Psoas muscle (tissue), 8 donors: ENCODE results near the gene ABCC1. TPM values are rescaled to one million over a fixed set of nuclear protein-coding genes. Genes with fewer than 3 reads are reported as not detected.

Experiments used
- ATAC-seq, 4 donors: fragments of 200-7000 bp; cut with Tn5 transposase; one replicate each; pipeline ENCODE4 v1.9.1; 2020; ENCODE audit warnings: moderate library complexity in 3 of 4, mild to moderate bottlenecking in 2 of 4
- DNase-seq, 2 donors: peaks; one replicate each; pipeline ENCODE4 v3.0.0-alpha.2; 2020
- H3K27ac ChIP-seq: fragments of 200-600 bp; one replicate; pipeline ENCODE4 v1.8.0; 2022
- H3K27me3 ChIP-seq, 3 donors: fragments of 200-600 bp in 1 of 3; one replicate each; pipeline versions ENCODE4 v1.6.1 to v1.8.0; 2013 to 2022; ENCODE audit warnings: low read length in 2 of 3, mild to moderate bottlenecking in 2 of 3, moderate library complexity in 1 of 3; ENCODE audit not compliant: insufficient read depth in 3 of 3
- H3K36me3 ChIP-seq, 2 donors: fragments of 200-600 bp in 1 of 2; one replicate each; pipeline versions ENCODE4 v1.6.1 to v1.8.0; 2013 to 2022; ENCODE audit warnings: low read depth in 1 of 2, mild to moderate bottlenecking in 1 of 2, moderate library complexity in 1 of 2; ENCODE audit not compliant: insufficient read depth in 1 of 2
- H3K4me1 ChIP-seq: fragments of 200-600 bp; one replicate; pipeline ENCODE4 v1.8.0; 2022
- H3K4me3 ChIP-seq: fragments of 200-600 bp; one replicate; pipeline ENCODE4 v1.8.0; 2022; ENCODE audit warnings: mild to moderate bottlenecking
- H3K9me3 ChIP-seq: fragments of 200-600 bp; one replicate; pipeline ENCODE4 v1.8.0; 2022
- CTCF ChIP-seq: fragments of 200-600 bp; IDR thresholded peaks from one replicate; pipeline ENCODE4 v1.8.0; 2022; ENCODE audit warnings: antibody characterized with exemption
- WGBS, 3 donors: extraction: QIAGEN DNeasy Blood & Tissue Kit; methylation state at CpG; one replicate each; pipeline versions ENCODE4 v1.1.6 to v1.1.7; 2013; 5-methylcytosine and 5-hydroxymethylcytosine counted together
- intact Hi-C, 2 donors: fragments of 100-400 bp; cut with DNase I; formaldehyde crosslinking; loops; one replicate each; pipeline versions ENCODE4 v1.11.0 to v1.14.2; 2022
- polyA plus RNA-seq, 3 donors: library from polyadenylated mRNA; stranded (reverse); fragments of 200-250 nt; gene quantifications; one replicate each; pipeline ENCODE4 v1.2.3, GENCODE V29; 2013
- total RNA-seq, 4 donors: library from RNA; stranded (reverse); fragmentation: NEBNext Ultra II Directional in 2 of 4; extraction: Animal tissue kit (Norgen Biotek cat#: 25700) in 2 of 4; gene quantifications; one replicate each; pipeline versions ENCODE4 v1.2.1 to v1.2.4, GENCODE V29; 2021 to 2023
- donor health status: healthy with polysubstance abuse.
- donor health status: DM: no; HTN: no; CAD: no; lungs with moderate emphysema.
- donor health status: Bipolar disorder and iron deficiency.
- donor health status: healthy.
- donor health status: DM: yes; HTN: yes; CAD: no.
- donor health status: DM: no; HTN: no; CAD: no.
- donor health status: DM: no; HTN: no; CAD: no.
- donor health status: DM: yes; HTN: yes; CAD: no.

The ABCC1 gene
- total and polyA plus RNA-seq, 7 donors, result 7.4 to 36.5 (median 20.5) TPM

DNA sequence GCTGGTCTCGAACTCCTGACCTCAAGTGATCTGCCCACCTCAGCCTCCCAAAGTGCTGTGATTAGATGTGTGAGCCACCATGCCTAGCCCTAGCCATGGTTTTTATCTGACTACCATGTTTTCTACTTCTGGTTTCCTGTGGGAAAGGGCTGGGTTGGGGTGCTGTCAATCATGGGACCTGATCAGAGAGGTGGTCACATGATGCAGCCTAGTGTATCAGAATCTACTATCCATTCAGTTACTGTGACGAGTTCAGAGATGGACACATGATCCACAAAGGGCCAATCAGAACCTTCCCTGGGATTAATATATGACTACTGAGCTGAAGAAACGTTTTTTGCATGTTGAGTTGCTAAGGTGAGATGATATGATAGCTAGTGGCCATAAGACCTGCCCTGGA is 214.8 kb downstream of the ABCC1 start:
- 89 to 95% (median 91%) methylated on average over 3 of the region's 3 CpGs for WGBS, 3 donors
- TF ChIP-seq CTCF, result no peak
- no peaks in the 10 kb centered on the region for H3K9me3 ChIP-seq
- DNase-seq (no peak), ATAC-seq (no peak)
- H3K4me3 ChIP-seq, result no peak overlapping the region
- H3K27ac ChIP-seq, result no peak overlapping the region
- intact Hi-C loops, result no loop called here
- no peaks in the 10 kb centered on the region for H3K4me1 ChIP-seq
- H3K27me3 ChIP-seq, result no peaks in the 10 kb centered on the region
- H3K36me3 ChIP-seq, result no peaks in the 10 kb centered on the region

- DNase-seq (no peak), ATAC-seq (no peak)
- intact Hi-C loops, result no loop called here
- H3K4me1 ChIP-seq, result no peaks in the 10 kb centered on the region
- no peaks in the 10 kb centered on the region for H3K36me3 ChIP-seq
- no peak overlapping the region for H3K4me3 ChIP-seq
- no peaks in the 10 kb centered on the region for H3K27me3 ChIP-seq
- H3K9me3 ChIP-seq, result no peaks in the 10 kb centered on the region
- no peak for TF ChIP-seq CTCF
- WGBS, 3 donors, result 82 to 93% (median 83%) methylated on average over 7 of the region's 7 CpGs
- no peak overlapping the region for H3K27ac ChIP-seq
These were observed 216.7 kb downstream of the ABCC1 start for GRCh38 chr16:16166085-16166484.

DNA sequence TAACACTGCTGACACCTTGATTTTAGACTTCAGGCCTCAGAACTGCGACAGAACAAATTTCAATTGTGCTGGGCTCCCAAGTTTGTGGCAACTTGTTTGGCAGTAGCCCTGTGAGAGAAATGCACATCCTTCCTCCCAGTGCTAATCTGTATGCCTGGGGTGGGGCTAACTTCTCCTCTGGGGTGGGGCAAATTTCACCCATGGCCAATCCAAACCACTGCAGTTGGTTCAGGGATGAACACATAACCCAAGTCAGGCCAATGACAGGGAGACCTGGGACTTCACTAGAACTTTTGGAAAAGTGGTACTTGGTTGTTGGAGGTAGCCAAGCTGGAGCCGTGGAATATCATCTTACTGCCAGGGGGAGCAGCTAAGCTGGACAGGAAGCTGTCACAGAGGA is 217.5 kb downstream of the ABCC1 start:
- intact Hi-C loops, result no loop called here
- Histone ChIP-seq H3K27me3 (no peaks in the 10 kb centered on the region), H3K36me3 (no peaks in the 10 kb centered on the region), H3K4me3 (no peak overlapping the region), H3K27ac (no peak overlapping the region), H3K9me3 (no peaks in the 10 kb centered on the region), H3K4me1 (no peaks in the 10 kb centered on the region)
- DNase-seq (no peak), ATAC-seq (no peak)
- TF ChIP-seq CTCF, result no peak
- WGBS, 3 donors, result 24 to 31% (median 30%) methylated on average over 2 of the region's 2 CpGs

DNA sequence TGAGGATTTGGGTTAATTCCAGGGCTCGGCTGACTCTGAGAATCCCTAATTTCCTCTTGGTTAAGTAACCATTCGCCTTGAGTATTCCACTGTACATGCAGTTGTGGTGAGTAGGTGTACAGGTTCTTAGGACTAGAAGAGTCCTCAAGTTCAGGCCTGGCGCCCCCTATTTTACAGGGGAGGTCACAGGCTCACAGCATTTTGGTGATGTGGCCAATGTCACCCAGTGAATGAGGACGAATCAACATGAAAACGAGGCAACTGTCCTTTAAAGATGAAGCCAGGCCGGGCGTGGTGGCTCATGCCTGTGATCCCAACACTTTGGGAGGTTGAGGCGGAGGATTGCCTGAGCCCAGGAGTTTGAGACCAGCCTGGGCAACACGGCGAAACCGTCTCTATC is 218.5 kb downstream of the ABCC1 start:
- no peak for ATAC-seq
- no peaks in the 10 kb centered on the region for H3K27me3 ChIP-seq
- WGBS, 3 donors, result 85 to 90% (median 88%) methylated on average over 11 of the region's 11 CpGs
- no peaks in the 10 kb centered on the region for H3K9me3 ChIP-seq
- no peaks in the 10 kb centered on the region for H3K4me1 ChIP-seq
- H3K4me3 ChIP-seq, result no peak overlapping the region
- intact Hi-C loops, result no loop called here
- no peak for TF ChIP-seq CTCF
- no peak for DNase-seq
- H3K27ac ChIP-seq, result no peak overlapping the region
- no peaks in the 10 kb centered on the region for H3K36me3 ChIP-seq

DNA sequence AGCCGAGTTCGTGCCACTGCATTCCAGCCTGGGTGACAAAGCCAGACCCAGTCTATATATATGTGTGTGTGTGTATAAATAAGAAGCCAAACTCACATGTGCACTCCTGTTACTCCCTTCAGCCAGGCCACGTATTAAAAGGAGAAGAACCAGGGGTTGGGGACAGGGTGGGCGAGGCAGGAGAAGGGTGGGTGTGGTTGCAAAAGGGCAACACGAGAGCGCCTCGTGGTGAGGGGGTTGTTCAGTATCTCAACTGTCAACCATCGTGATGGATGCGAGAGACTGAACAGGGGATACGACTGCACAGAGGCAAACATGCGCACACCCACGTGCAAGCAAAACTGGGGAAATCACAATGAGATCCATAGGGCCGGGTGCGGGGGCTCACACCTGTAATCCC is 219.0 kb downstream of the ABCC1 start:
- Histone ChIP-seq H3K27ac (no peak overlapping the region), H3K4me1 (no peaks in the 10 kb centered on the region), H3K9me3 (no peaks in the 10 kb centered on the region), H3K36me3 (no peaks in the 10 kb centered on the region), H3K27me3 (no peaks in the 10 kb centered on the region), H3K4me3 (no peak overlapping the region)
- TF ChIP-seq CTCF, result no peak
- DNase-seq (no peak), ATAC-seq (no peak)
- intact Hi-C loops, result no loop called here
- WGBS, 3 donors, result 91 to 95% (median 93%) methylated on average over 14 of the region's 14 CpGs
